Osteocyte (in vitro differentiated cells): Measurements from ENCODE around the gene RADX. TPM values are rescaled to one million over a fixed set of nuclear protein-coding genes. Genes with fewer than 3 reads are reported as not detected.

ENCODE experiments used
- DNase-seq: peaks from one replicate; pipeline ENCODE4 v3.0.0; 2021; ENCODE audit warnings: mixed read lengths; ENCODE audit not compliant: unreplicated experiment; ENCODE audit errors: extremely low spot score
- H3K27ac Mint-ChIP-seq: one replicate; pipeline ENCODE4 v1.8.0; 2021; ENCODE audit warnings: mild to moderate bottlenecking, mixed read lengths; ENCODE audit not compliant: unreplicated experiment
- H3K27me3 Mint-ChIP-seq: one replicate; pipeline ENCODE4 v1.8.0; 2021; ENCODE audit warnings: mixed read lengths; ENCODE audit not compliant: unreplicated experiment
- H3K36me3 Mint-ChIP-seq: one replicate; pipeline ENCODE4 v1.8.0; 2021; ENCODE audit warnings: mixed read lengths; ENCODE audit not compliant: unreplicated experiment
- H3K4me1 Mint-ChIP-seq: one replicate; pipeline ENCODE4 v1.8.0; 2021; ENCODE audit warnings: mixed read lengths; ENCODE audit not compliant: unreplicated experiment
- H3K4me3 Mint-ChIP-seq: one replicate; pipeline ENCODE4 v1.8.0; 2021; ENCODE audit warnings: mild to moderate bottlenecking, moderate library complexity, mixed read lengths; ENCODE audit not compliant: unreplicated experiment
- H3K9me3 Mint-ChIP-seq: one replicate; pipeline ENCODE4 v1.8.0; 2021; ENCODE audit warnings: mixed read lengths; ENCODE audit not compliant: unreplicated experiment
- CTCF ChIP-seq: fragments of 200-600 bp; sonication (generic); IDR thresholded peaks from 2 replicates; pipeline ENCODE4 v1.5.0; 2021; ENCODE audit warnings: antibody characterized with exemption, mild to moderate bottlenecking, moderate library complexity
- total RNA-seq: library from RNA; stranded (reverse); gene quantifications from 2 replicates; pipeline ENCODE4 v1.2.1, GENCODE V29; 2021

RADX gene
- total RNA-seq, 1 donor from 2014 or later, result not detected

GRCh38 chrX:106611317-106611678 is 480 bp upstream of the RADX start:
- peaks cover 31% of the 10 kb centered on the region for H3K27me3 Mint-ChIP-seq
- H3K9me3 Mint-ChIP-seq, result no peaks in the 10 kb centered on the region
- H3K36me3 Mint-ChIP-seq, result no peaks in the 10 kb centered on the region
- H3K4me3 Mint-ChIP-seq, result peak overlapping the region; percentile 76
- TF ChIP-seq CTCF, result no peak
- H3K4me1 Mint-ChIP-seq, result peaks cover 7% of the 10 kb centered on the region
- DNase-seq, result no peak
- no peak overlapping the region for H3K27ac Mint-ChIP-seq

GRCh38 chrX:106612393-106612763 is 600 bp downstream of the RADX start:
- H3K4me1 Mint-ChIP-seq, result peaks cover 7% of the 10 kb centered on the region
- H3K27ac Mint-ChIP-seq, result no peak overlapping the region
- peaks cover 32% of the 10 kb centered on the region for H3K27me3 Mint-ChIP-seq
- TF ChIP-seq CTCF, result no peak
- no peak for DNase-seq
- no peaks in the 10 kb centered on the region for H3K9me3 Mint-ChIP-seq
- peak overlapping the region; percentile 76 for H3K4me3 Mint-ChIP-seq
- H3K36me3 Mint-ChIP-seq, result no peaks in the 10 kb centered on the region

GRCh38 chrX:106613277-106613676 is 1.5 kb downstream of the RADX start:
- Mint-ChIP-seq H3K4me3 (no peak overlapping the region), H3K27ac (no peak overlapping the region), H3K36me3 (no peaks in the 10 kb centered on the region), H3K9me3 (no peaks in the 10 kb centered on the region), H3K4me1 (peaks cover 7% of the 10 kb centered on the region), H3K27me3 (peaks cover 32% of the 10 kb centered on the region)
- DNase-seq, result no peak
- no peak for TF ChIP-seq CTCF

- Mint-ChIP-seq H3K27ac (no peak overlapping the region), H3K27me3 (peaks cover 32% of the 10 kb centered on the region), H3K36me3 (no peaks in the 10 kb centered on the region), H3K4me1 (peaks cover 7% of the 10 kb centered on the region), H3K4me3 (no peak overlapping the region), H3K9me3 (no peaks in the 10 kb centered on the region)
- no peak for DNase-seq
- TF ChIP-seq CTCF, result no peak
These were observed 3.3 kb downstream of the RADX start for GRCh38 chrX:106615041-106615440.

GRCh38 chrX:106619797-106620196 is 8.0 kb downstream of the RADX start:
- TF ChIP-seq CTCF, result peak; percentile 36
- no peaks in the 10 kb centered on the region for H3K36me3 Mint-ChIP-seq
- H3K4me3 Mint-ChIP-seq, result no peak overlapping the region
- no peaks in the 10 kb centered on the region for H3K4me1 Mint-ChIP-seq
- peaks cover 13% of the 10 kb centered on the region for H3K27me3 Mint-ChIP-seq
- no peak for DNase-seq
- no peaks in the 10 kb centered on the region for H3K9me3 Mint-ChIP-seq
- H3K27ac Mint-ChIP-seq, result no peak overlapping the region
